BLaER1 (cell line): Measurements from ENCODE around the gene FBLIM1.

Experiments
- H3K27ac ChIP-seq: shearing (Covaris generic); formaldehyde crosslinking; 2 replicates; pipeline ENCODE4 v1.8.1; 2022
- H3K27me3 ChIP-seq: shearing (Covaris generic); formaldehyde crosslinking; 2 replicates; pipeline ENCODE4 v1.8.1; 2022
- H3K36me3 ChIP-seq: shearing (Covaris generic); formaldehyde crosslinking; 2 replicates; pipeline ENCODE4 v1.8.1; 2022
- H3K4me1 ChIP-seq: shearing (Covaris generic); formaldehyde crosslinking; 2 replicates; pipeline ENCODE4 v1.8.1; 2022
- H3K4me2 ChIP-seq: shearing (Covaris generic); formaldehyde crosslinking; 2 replicates; pipeline ENCODE4 v1.8.1; 2022
- H3K4me3 ChIP-seq: shearing (Covaris generic); formaldehyde crosslinking; 2 replicates; pipeline ENCODE4 v1.8.1; 2022
- H3K9ac ChIP-seq: shearing (Covaris generic); formaldehyde crosslinking; 2 replicates; pipeline ENCODE4 v1.8.1; 2022
- H3K9me3 ChIP-seq: shearing (Covaris generic); formaldehyde crosslinking; 2 replicates; pipeline ENCODE4 v1.8.1; 2022
- H4K20me1 ChIP-seq: shearing (Covaris generic); formaldehyde crosslinking; 2 replicates; pipeline ENCODE4 v1.8.1; 2022
- Cebpa-rat ChIP-seq: shearing (Covaris generic); IDR thresholded peaks from 2 replicates; pipeline ENCODE4 v1.8.1; 2022

The FBLIM1 gene

GRCh38 chr1:15722836-15723532, 35.6 kb upstream of the FBLIM1 start:
- Histone ChIP-seq H3K36me3 (peaks cover 97% of the 10 kb centered on the region), H3K9ac (no peak overlapping the region), H3K4me3 (no peak overlapping the region), H3K27ac (no peak overlapping the region), H3K4me2 (no peak overlapping the region), H4K20me1 (peaks cover 34% of the 10 kb centered on the region), H3K9me3 (no peaks in the 10 kb centered on the region), H3K27me3 (no peaks in the 10 kb centered on the region), H3K4me1 (peaks cover 9% of the 10 kb centered on the region)
- TF ChIP-seq Cebpa-rat = no peak

DNA sequence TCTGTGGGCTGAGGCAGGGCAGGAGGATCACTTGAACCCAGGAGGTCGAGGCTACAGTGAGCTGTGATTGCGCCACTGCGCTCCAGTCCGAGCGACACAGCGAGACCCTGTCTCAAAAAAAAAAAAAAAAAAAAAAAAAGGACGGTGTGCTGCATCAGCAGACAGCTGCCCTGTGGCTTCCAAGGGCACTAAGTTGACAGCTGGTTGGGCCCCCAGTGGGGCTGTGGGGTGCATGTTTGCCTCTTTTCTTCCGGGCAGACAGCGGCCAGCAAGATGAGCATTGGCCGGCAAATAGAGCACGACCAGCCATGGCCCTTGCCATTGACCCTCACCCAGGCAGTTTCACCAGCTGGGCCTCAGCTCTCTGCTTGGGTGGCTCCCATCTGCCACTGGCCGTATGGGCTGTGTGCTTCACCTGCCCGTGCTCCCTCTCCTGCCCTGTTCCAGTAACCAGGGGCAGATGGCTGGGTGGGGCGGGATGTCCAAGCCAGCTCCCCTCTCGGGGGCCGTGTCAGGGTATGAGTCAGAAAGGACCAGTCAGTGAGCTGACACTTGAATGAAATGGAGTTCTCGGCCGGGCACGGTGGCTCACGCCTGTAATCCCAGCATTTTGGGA, 34.9 kb upstream of the FBLIM1 start:
- peaks cover 99% of the 10 kb centered on the region for H3K36me3 ChIP-seq

GRCh38 chr1:15724949-15725880, 33.4 kb upstream of the FBLIM1 start:
- peaks cover 32% of the 10 kb centered on the region for H4K20me1 ChIP-seq
- no peak overlapping the region for H3K4me2 ChIP-seq
- H3K36me3 ChIP-seq = peaks cover 97% of the 10 kb centered on the region

More for the DNA sequence above, 34.9 kb upstream of the FBLIM1 start:
- no peaks in the 10 kb centered on the region for H3K27me3 ChIP-seq
- H3K9ac ChIP-seq = no peak overlapping the region
- peaks cover 16% of the 10 kb centered on the region for H3K4me1 ChIP-seq
- no peak overlapping the region for H3K4me2 ChIP-seq
- no peak for TF ChIP-seq Cebpa-rat
- no peak overlapping the region for H3K4me3 ChIP-seq
- H3K27ac ChIP-seq = no peak overlapping the region
- peaks cover 39% of the 10 kb centered on the region for H4K20me1 ChIP-seq
- no peaks in the 10 kb centered on the region for H3K9me3 ChIP-seq

GRCh38 chr1:15726508-15726907, 32.1 kb upstream of the FBLIM1 start:
- H3K4me2 ChIP-seq = no peak overlapping the region
- H3K9me3 ChIP-seq = no peaks in the 10 kb centered on the region
- H4K20me1 ChIP-seq = peaks cover 40% of the 10 kb centered on the region
- H3K4me1 ChIP-seq = peaks cover 22% of the 10 kb centered on the region
- H3K36me3 ChIP-seq = peaks cover 98% of the 10 kb centered on the region
- no peak overlapping the region for H3K9ac ChIP-seq
- no peak for TF ChIP-seq Cebpa-rat
- H3K27ac ChIP-seq = no peak overlapping the region
- H3K27me3 ChIP-seq = no peaks in the 10 kb centered on the region
- no peak overlapping the region for H3K4me3 ChIP-seq

More at GRCh38 chr1:15724949-15725880, 33.4 kb upstream of the FBLIM1 start:
- H3K9ac ChIP-seq = no peak overlapping the region
- H3K27ac ChIP-seq = no peak overlapping the region
- H3K27me3 ChIP-seq = no peaks in the 10 kb centered on the region
- no peaks in the 10 kb centered on the region for H3K9me3 ChIP-seq
- peaks cover 22% of the 10 kb centered on the region for H3K4me1 ChIP-seq
- no peak for TF ChIP-seq Cebpa-rat
- H3K4me3 ChIP-seq = no peak overlapping the region

GRCh38 chr1:15727021-15727420, 31.6 kb upstream of the FBLIM1 start:
- Histone ChIP-seq H3K9me3 (no peaks in the 10 kb centered on the region), H3K27ac (no peak overlapping the region), H3K4me2 (no peak overlapping the region), H4K20me1 (peaks cover 35% of the 10 kb centered on the region), H3K36me3 (peaks cover 98% of the 10 kb centered on the region), H3K27me3 (no peaks in the 10 kb centered on the region), H3K4me3 (no peak overlapping the region), H3K9ac (no peak overlapping the region), H3K4me1 (peaks cover 22% of the 10 kb centered on the region)
- no peak for TF ChIP-seq Cebpa-rat

- Histone ChIP-seq H4K20me1 (peaks cover 35% of the 10 kb centered on the region), H3K4me1 (peaks cover 22% of the 10 kb centered on the region), H3K4me3 (no peak overlapping the region), H3K9me3 (no peaks in the 10 kb centered on the region), H3K27ac (no peak overlapping the region), H3K27me3 (no peaks in the 10 kb centered on the region), H3K36me3 (peaks cover 98% of the 10 kb centered on the region), H3K4me2 (no peak overlapping the region), H3K9ac (no peak overlapping the region)
- no peak for TF ChIP-seq Cebpa-rat
Measured at GRCh38 chr1:15727424-15727823, 31.2 kb upstream of the FBLIM1 start.

- H3K27me3 ChIP-seq = no peaks in the 10 kb centered on the region
- no peak overlapping the region for H3K4me3 ChIP-seq
- H4K20me1 ChIP-seq = peaks cover 35% of the 10 kb centered on the region
- TF ChIP-seq Cebpa-rat = no peak
- peaks cover 22% of the 10 kb centered on the region for H3K4me1 ChIP-seq
- peak overlapping the region; percentile 29; the same call in 1 of the 2 replicates for H3K9ac ChIP-seq
- no peak overlapping the region for H3K27ac ChIP-seq
- H3K4me2 ChIP-seq = peak overlapping the region; percentile 42
- H3K36me3 ChIP-seq = peaks cover 98% of the 10 kb centered on the region
- H3K9me3 ChIP-seq = no peaks in the 10 kb centered on the region
Measured at GRCh38 chr1:15727866-15728534, 30.6 kb upstream of the FBLIM1 start.

DNA sequence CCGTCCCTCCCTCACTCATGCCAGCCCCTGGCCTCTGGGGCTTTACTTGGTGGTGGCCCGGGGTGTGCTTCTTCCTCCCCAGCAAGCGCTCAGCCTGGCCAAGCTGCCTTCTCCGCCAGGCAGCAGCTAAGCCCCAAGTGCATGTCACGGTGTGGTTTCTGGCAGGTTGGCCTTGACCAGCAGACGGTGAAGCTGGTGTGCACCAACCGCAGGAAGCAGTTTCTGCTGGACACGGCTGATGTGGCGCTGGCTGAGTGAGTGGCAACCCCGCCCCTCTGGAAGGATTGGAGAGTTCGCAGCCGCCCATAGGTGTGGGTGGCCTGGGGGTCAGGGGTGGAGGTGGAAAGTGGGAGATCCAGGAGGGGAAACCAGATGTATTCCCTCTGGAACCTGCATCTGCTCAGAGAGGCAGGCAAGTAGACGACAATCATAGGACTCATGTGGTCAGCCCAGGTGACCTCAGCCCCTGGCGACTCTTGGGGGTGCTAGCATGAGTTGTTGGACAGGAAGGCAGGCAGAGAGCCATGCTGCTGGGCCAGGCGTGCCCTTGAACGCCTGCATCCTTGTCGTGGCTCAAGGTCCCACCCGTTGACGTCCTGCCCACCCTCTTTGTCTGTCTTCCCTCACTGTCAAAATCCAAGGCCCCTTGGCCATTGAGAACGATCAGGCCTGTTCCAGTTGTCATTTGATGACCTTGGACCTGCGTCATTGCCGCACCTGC, 29.5 kb upstream of the FBLIM1 start:
- Histone ChIP-seq H3K9ac (no peak overlapping the region), H3K27ac (0 out of 2 replicates have a peak overlapping the region, but pooled peaks have one; percentile 16), H3K27me3 (no peaks in the 10 kb centered on the region), H3K4me2 (peak overlapping the region; percentile 42), H3K4me3 (no peak overlapping the region), H3K9me3 (no peaks in the 10 kb centered on the region), H3K36me3 (peaks cover 98% of the 10 kb centered on the region), H4K20me1 (peaks cover 35% of the 10 kb centered on the region), H3K4me1 (peaks cover 22% of the 10 kb centered on the region)
- no peak for TF ChIP-seq Cebpa-rat

DNA sequence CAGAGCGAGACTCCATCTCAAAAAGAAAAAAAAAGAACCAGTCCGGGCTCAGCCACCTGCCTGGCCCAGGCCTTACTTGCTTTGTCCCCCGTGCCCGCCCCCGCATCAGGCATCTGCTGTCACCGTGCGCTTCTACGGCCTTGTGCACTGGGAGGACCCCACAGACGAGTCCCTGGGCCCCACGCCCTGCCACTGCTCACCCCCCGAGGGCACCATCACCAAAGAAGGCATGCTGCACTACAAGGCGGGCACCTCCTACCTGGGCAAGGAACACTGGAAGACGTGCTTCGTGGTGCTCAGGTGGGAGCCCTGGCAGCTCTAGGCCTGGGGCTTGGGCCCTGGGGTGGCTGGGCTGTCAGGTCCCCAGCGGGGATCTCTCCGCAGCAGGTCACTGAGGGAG, 28.2 kb upstream of the FBLIM1 start:
- Histone ChIP-seq H3K4me1 (peaks cover 22% of the 10 kb centered on the region), H3K27me3 (no peaks in the 10 kb centered on the region), H3K9ac (no peak overlapping the region), H3K36me3 (peaks cover 98% of the 10 kb centered on the region), H4K20me1 (peaks cover 40% of the 10 kb centered on the region), H3K27ac (no peak overlapping the region), H3K4me3 (no peak overlapping the region), H3K4me2 (no peak overlapping the region), H3K9me3 (no peaks in the 10 kb centered on the region)
- no peak for TF ChIP-seq Cebpa-rat
